Measurements from ENCODE around the gene KLHL42.

GRCh38 chr12:27824126-27824842, 44.3 kb downstream of the KLHL42 start:
- TF ChIP-seq POLR2A (IDR thresholded peaks at IDR 0.05) (no peak), CTCF (IDR thresholded peaks at IDR 0.05) (no peak)

All from body of pancreas (tissue), 4 donors.